ENCODE data around the gene DNMT1.

DNA sequence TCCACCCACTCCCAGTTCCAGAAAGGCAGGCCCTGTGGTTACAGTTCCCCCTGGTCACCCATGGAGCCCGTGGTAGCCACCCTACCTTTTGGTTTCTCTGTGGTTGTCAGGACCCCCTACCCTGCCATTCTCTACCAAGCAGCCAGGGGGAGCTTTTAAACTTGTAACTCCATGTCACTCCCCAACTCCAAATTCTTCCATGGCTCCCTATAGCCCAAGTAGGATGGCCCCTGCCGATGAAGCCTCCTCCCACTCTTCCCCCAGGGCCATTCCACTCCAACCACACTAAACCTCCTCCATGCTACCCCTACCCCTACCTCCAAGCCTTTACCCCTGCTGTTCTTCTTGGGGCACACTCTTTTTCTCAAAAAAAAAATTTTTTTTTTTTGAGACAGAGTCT, 34.2 kb upstream of the DNMT1 start:
- TF ChIP-seq, protein P1, sequence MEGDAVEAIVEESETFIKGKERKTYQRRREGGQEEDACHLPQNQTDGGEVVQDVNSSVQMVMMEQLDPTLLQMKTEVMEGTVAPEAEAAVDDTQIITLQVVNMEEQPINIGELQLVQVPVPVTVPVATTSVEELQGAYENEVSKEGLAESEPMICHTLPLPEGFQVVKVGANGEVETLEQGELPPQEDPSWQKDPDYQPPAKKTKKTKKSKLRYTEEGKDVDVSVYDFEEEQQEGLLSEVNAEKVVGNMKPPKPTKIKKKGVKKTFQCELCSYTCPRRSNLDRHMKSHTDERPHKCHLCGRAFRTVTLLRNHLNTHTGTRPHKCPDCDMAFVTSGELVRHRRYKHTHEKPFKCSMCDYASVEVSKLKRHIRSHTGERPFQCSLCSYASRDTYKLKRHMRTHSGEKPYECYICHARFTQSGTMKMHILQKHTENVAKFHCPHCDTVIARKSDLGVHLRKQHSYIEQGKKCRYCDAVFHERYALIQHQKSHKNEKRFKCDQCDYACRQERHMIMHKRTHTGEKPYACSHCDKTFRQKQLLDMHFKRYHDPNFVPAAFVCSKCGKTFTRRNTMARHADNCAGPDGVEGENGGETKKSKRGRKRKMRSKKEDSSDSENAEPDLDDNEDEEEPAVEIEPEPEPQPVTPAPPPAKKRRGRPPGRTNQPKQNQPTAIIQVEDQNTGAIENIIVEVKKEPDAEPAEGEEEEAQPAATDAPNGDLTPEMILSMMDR (optimal IDR thresholded peaks at IDR 0.05 in 1 of 3, IDR thresholded peaks at IDR 0.05 in 1 of 3, conservative IDR thresholded peaks at IDR 0.05 in 1 of 3; ENCODE audit: extremely low read depth in 1 of 3, insufficient read depth in 2 of 3, low read length in 3 of 3) = peak; percentile 42 to 49 (median 42)
- no peak for TF ChIP-seq EZH2 (IDR thresholded peaks at IDR 0.05; ENCODE audit: low read length)
